ENCODE measurements around the gene EIF5AL1.
"Not testable (repeated sequence)": the region's sequence is repeated elsewhere in the genome, so short reads cannot be mapped to it uniquely, and the experiment has no call there.

The EIF5AL1 gene

DNA sequence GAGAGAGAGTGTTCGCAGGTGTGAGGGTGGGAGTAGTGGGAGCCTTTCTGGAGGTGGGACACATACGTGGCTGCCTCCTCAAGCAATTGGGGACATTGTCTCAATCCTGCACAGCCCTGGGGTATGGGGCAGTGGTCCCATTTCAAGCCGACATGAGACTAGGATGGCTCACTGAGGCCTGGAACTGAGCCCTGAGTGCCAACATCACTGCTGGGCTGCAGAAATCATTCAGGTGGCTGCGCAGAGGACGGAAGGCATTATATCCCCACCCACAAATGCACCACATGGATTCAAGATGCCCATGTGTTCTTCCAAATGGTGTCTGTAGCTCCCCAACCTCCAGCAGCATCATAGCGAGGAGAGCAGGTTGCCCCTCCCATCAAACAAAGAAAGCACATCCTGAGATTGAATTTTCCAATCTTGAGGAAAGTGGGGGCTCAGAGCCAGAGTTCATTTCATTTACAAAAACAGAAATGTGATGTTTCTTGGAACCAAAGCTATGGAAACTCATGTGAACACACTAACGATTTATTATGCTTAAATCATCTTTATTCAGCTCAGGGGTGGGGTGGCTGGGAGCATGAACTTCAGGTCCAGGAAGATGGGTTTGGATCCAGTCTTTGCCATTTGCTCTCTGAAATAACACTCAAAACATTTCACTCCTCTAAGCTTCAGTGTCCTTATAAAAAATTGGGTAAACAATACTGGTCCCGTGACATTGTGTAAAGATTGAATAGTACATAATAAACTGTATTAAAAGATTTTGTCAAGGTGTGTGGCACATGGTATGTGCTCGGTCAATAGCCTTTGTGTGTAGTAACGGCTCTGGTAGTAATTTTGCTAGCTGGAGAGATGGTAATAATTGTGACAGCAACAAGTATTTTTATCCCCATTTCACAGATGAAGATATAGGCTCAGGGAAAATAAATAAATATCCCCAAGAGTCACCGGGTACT lies 43.3 kb downstream of the EIF5AL1 start:
- no peaks in the 10 kb centered on the region for H3K9me3 ChIP-seq (ENCODE audit: control insufficient read depth, low read length)
- no peak overlapping the region for H3K4me3 ChIP-seq (ENCODE audit: low read length)
- H3K9ac ChIP-seq (ENCODE audit: low read length) = no peak overlapping the region
- no peaks in the 10 kb centered on the region for H3K36me3 ChIP-seq (ENCODE audit: control insufficient read depth, insufficient read depth, low read length)
- peaks cover 8% of the 10 kb centered on the region for H3K4me1 ChIP-seq (ENCODE audit: control insufficient read depth, insufficient read depth, low read length)
- peaks cover 6% of the 10 kb centered on the region for H3K27me3 ChIP-seq (ENCODE audit: control insufficient read depth, insufficient read depth, low read length)

DNA sequence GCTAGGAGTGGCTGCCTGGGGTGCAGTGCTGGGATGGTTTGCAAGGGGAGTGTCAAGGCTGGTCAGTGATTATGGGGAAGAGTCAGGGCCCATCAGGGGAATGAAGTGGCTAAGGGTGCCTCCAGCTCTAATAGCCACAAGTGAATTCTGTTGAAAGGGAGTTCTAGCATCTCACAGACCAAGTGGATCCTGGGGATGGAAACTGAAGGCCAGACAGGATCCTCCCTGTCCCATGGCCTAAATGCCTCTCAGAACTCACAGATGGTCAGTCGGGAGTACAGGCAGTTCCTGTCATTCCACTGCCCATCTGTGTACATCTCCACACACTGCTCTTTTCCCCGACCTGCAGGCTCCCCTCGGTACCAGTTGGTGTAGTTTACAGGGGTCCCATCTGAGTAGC lies 44.6 kb downstream of the EIF5AL1 start:
- not testable (repeated sequence) for H3K9ac ChIP-seq (ENCODE audit: low read length); H3K9me3 ChIP-seq (ENCODE audit: control insufficient read depth, low read length); H3K27me3 ChIP-seq (ENCODE audit: control insufficient read depth, insufficient read depth, low read length); H3K4me3 ChIP-seq (ENCODE audit: low read length); H3K36me3 ChIP-seq (ENCODE audit: control insufficient read depth, insufficient read depth, low read length)
- peaks cover 18% of the 10 kb centered on the region for H3K4me1 ChIP-seq (ENCODE audit: control insufficient read depth, insufficient read depth, low read length)

DNA sequence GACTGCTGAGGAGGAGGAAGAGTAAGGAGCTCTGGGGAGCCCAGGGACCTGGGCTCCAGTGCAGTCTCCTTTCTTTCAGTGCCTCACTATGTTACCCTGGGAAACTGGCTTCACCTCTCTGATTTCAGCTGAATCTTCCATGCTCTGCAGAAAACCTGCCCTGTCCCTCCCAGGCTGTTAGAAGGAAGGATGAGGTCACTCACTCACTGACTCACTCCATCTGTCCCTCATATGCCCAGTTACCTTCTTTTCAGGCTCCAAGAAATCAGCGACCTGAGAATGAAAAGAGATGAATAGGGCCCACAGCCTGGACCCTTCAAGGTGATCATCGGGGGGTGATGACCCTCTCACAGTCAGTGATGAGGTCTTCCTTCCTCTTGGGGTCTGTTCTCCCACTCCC lies 47.4 kb downstream of the EIF5AL1 start:
- Histone ChIP-seq H3K9me3 (ENCODE audit: control insufficient read depth, low read length) (no peaks in the 10 kb centered on the region), H3K9ac (ENCODE audit: low read length) (no peak overlapping the region), H3K27me3 (ENCODE audit: control insufficient read depth, insufficient read depth, low read length) (peaks cover 6% of the 10 kb centered on the region), H3K4me3 (ENCODE audit: low read length) (no peak overlapping the region), H3K36me3 (ENCODE audit: control insufficient read depth, insufficient read depth, low read length) (no peaks in the 10 kb centered on the region), H3K4me1 (ENCODE audit: control insufficient read depth, insufficient read depth, low read length) (peaks cover 18% of the 10 kb centered on the region)

DNA sequence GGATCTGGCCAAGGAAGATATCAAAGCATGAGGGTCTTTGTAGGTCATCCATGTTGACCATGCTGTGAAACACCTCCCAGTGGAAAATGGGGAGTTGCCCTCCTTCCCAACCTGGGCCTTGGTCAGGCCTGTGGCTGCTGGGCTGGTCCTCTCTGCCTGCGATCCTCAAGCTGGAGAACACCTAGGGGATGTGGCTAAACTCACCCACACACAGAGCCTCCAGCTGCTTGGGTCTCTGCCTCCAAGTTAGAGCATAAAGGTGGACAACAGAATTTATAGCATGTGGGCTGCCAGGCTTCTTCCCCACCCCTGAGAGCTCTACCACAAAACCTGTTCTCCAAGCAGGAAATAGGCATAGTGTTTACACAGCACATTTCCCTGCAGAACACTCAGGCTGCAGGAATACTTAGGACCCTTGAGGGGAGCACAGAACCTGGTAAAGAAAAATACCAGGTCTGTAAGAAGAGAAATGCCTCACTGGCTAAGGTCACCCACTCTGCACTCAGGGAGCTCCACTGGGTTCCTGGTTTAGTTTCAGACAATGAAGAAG lies 47.9 kb downstream of the EIF5AL1 start, which contains the start of gene SFTPA2:
Gene SFTPA2 (minus strand): TSS at position 248 of the 550 bp plus-strand sequence. CDS start 924 bp downstream, outside the sequence.
- H3K36me3 ChIP-seq (ENCODE audit: control insufficient read depth, insufficient read depth, low read length) = no peaks in the 10 kb centered on the region
- peaks cover 18% of the 10 kb centered on the region for H3K4me1 ChIP-seq (ENCODE audit: control insufficient read depth, insufficient read depth, low read length)
- H3K9ac ChIP-seq (ENCODE audit: low read length) = no peak within 1 kb of the TSS
- H3K27me3 ChIP-seq (ENCODE audit: control insufficient read depth, insufficient read depth, low read length) = peaks cover 6% of the 10 kb centered on the region
- no peaks in the 10 kb centered on the region for H3K9me3 ChIP-seq (ENCODE audit: control insufficient read depth, low read length)
- H3K4me3 ChIP-seq (ENCODE audit: low read length) = no peak within 1 kb of the TSS

DNA sequence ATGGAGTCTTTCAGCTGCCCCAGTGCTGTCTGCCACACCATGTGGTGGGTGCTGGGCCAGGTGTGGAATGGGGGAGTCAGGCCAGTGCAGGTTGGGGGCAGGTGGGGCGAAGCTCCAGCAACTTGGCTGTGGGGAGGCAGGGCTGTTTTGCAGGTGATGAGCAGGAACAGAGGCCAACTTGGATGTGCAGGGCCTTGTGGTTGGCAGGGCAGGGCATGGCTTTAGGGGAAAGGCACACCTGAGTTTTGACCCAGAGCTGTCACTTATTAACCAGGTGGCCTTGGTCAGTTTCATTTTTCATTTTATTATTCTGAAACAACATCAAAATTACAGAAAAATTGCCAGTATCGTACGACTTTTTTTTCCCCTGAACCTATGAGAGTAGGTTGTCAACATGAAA lies 48.9 kb downstream of the EIF5AL1 start:
- H3K4me3 ChIP-seq (ENCODE audit: low read length) = no peak overlapping the region
- H3K4me1 ChIP-seq (ENCODE audit: control insufficient read depth, insufficient read depth, low read length) = peaks cover 18% of the 10 kb centered on the region
- H3K36me3 ChIP-seq (ENCODE audit: control insufficient read depth, insufficient read depth, low read length) = no peaks in the 10 kb centered on the region
- H3K9me3 ChIP-seq (ENCODE audit: control insufficient read depth, low read length) = no peaks in the 10 kb centered on the region
- H3K9ac ChIP-seq (ENCODE audit: low read length) = no peak overlapping the region
- H3K27me3 ChIP-seq (ENCODE audit: control insufficient read depth, insufficient read depth, low read length) = peaks cover 6% of the 10 kb centered on the region

DNA sequence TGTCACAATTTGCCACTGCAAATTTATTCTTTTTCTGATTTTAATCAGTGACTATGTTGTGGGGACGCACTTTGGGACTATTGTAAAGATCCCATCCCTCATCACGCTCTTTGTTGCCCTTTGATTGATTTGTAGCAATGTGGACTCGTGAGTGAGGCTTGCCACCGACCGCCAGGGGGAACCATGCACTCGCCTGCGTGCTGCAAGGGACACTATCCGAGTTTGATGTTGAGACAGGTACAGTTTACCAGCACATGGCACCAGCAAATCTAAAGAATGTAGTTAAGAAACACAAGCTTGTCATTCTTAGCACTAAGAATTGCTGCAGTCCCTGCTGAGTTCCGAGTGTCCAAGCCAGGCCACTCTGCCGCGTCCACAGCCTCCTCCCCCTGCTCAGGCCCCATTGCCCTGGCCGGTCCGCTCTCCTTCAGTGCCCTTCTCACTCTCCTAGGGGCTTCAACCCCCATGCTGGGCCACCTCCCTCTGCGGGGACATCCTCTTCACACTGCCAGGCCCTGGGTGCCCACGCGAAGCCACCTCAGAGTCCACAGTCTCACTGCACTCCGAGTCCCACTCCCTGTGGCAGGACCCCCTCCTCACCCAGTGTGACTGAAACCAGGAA lies 49.9 kb downstream of the EIF5AL1 start:
- no peak overlapping the region for H3K9ac ChIP-seq (ENCODE audit: low read length)
- peaks cover 18% of the 10 kb centered on the region for H3K4me1 ChIP-seq (ENCODE audit: control insufficient read depth, insufficient read depth, low read length)
- H3K9me3 ChIP-seq (ENCODE audit: control insufficient read depth, low read length) = no peaks in the 10 kb centered on the region
- H3K27me3 ChIP-seq (ENCODE audit: control insufficient read depth, insufficient read depth, low read length) = peaks cover 6% of the 10 kb centered on the region
- H3K36me3 ChIP-seq (ENCODE audit: control insufficient read depth, insufficient read depth, low read length) = no peaks in the 10 kb centered on the region
- H3K4me3 ChIP-seq (ENCODE audit: low read length) = no peak overlapping the region

DNA sequence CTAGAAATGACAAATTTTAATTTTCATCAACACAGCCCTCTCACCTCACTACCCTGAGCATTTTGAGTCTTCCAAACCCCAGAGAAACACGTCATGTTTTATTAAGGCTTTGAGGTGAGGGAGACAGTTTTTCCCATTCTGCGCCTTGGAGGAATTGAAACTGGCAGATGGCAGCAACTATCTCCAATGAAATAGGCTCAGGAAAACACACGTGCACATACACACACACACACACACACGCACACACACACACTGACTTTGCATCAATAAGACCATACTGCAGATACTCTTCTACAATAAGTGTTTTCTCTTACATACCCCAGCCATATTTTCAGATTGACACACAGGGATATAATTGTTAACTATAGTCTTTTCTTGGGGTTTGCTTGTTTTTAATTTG lies 51.1 kb downstream of the EIF5AL1 start:
- Histone ChIP-seq H3K4me3 (ENCODE audit: low read length) (no peak overlapping the region), H3K9ac (ENCODE audit: low read length) (no peak overlapping the region), H3K9me3 (ENCODE audit: control insufficient read depth, low read length) (no peaks in the 10 kb centered on the region), H3K4me1 (ENCODE audit: control insufficient read depth, insufficient read depth, low read length) (peaks cover 18% of the 10 kb centered on the region), H3K27me3 (ENCODE audit: control insufficient read depth, insufficient read depth, low read length) (peaks cover 6% of the 10 kb centered on the region), H3K36me3 (ENCODE audit: control insufficient read depth, insufficient read depth, low read length) (no peaks in the 10 kb centered on the region)

Data from mucosa of stomach (tissue), 1 donor.